Neural cell (in vitro differentiated cells): ENCODE data around the gene COL3A1.

Experiments used
- CTCF ChIP-seq: fragments of 450-650 bp; IDR thresholded peaks from 2 replicates; pipeline ENCODE4 v1.5.1; 2014; ENCODE audit warnings: antibody characterized with exemption, mild to moderate bottlenecking, moderate library complexity; ENCODE audit not compliant: poor library complexity, severe bottlenecking
- EP300 ChIP-seq: fragments of 450-650 bp; conservative IDR thresholded peaks from 2 replicates; pipeline ENCODE4 v1.6.1; 2014; ENCODE audit warnings: antibody characterized with exemption, mild to moderate bottlenecking, moderate library complexity; ENCODE audit not compliant: poor library complexity, severe bottlenecking
- EZH2 ChIP-seq: fragments of 200-600, 300-800 bp; shearing (Covaris generic), sonication (generic); IDR thresholded peaks from 2 replicates; pipeline ENCODE4 v1.6.1; 2014; ENCODE audit warnings: antibody characterized with exemption, low read length, borderline replicate concordance, mild to moderate bottlenecking; ENCODE audit not compliant: insufficient read depth, poor library complexity, severe bottlenecking
- MXI1 ChIP-seq: fragments of 450-650 bp; conservative IDR thresholded peaks from 2 replicates; pipeline ENCODE4 v1.6.1; 2014; ENCODE audit warnings: antibody characterized with exemption, mild to moderate bottlenecking; ENCODE audit not compliant: poor library complexity, severe bottlenecking
- POLR2AphosphoS5 ChIP-seq: IDR thresholded peaks from 2 replicates; pipeline ENCODE4 v1.6.1; 2012
- RAD21 ChIP-seq: fragments of 450-650 bp; conservative IDR thresholded peaks from 2 replicates; pipeline ENCODE4 v1.6.1; 2014; ENCODE audit warnings: antibody characterized with exemption, mild to moderate bottlenecking, moderate library complexity
- REST ChIP-seq: IDR thresholded peaks from 2 replicates; pipeline ENCODE4 v1.6.1; 2012; ENCODE audit warnings: borderline replicate concordance
- TAF1 ChIP-seq: IDR thresholded peaks from 2 replicates; pipeline ENCODE4 v1.6.1; 2012; ENCODE audit warnings: low read depth

GRCh38 chr2:188983427-188984064 is 9.4 kb downstream of the COL3A1 start:
- no peak for TF ChIP-seq EZH2
- TF ChIP-seq CTCF = no peak
- TF ChIP-seq REST = no peak
- TF ChIP-seq RAD21 = no peak
- no peak for TF ChIP-seq POLR2AphosphoS5
- no peak for TF ChIP-seq MXI1
- TF ChIP-seq EP300 = no peak
- no peak for TF ChIP-seq TAF1
